HG03060 (cell line): ENCODE data around the gene PTPRA.
"Not testable (repeated sequence)": the region's sequence is repeated elsewhere in the genome, so short reads cannot be mapped to it uniquely, and the experiment has no call there.

Experiments used
- ATAC-seq: cut with Tn5 transposase; IDR thresholded peaks from one replicate; pipeline ENCODE4 v1.9.1; 2021; ENCODE audit warnings: low read depth, moderate number of reproducible peaks; ENCODE audit not compliant: unreplicated experiment

The PTPRA gene

DNA sequence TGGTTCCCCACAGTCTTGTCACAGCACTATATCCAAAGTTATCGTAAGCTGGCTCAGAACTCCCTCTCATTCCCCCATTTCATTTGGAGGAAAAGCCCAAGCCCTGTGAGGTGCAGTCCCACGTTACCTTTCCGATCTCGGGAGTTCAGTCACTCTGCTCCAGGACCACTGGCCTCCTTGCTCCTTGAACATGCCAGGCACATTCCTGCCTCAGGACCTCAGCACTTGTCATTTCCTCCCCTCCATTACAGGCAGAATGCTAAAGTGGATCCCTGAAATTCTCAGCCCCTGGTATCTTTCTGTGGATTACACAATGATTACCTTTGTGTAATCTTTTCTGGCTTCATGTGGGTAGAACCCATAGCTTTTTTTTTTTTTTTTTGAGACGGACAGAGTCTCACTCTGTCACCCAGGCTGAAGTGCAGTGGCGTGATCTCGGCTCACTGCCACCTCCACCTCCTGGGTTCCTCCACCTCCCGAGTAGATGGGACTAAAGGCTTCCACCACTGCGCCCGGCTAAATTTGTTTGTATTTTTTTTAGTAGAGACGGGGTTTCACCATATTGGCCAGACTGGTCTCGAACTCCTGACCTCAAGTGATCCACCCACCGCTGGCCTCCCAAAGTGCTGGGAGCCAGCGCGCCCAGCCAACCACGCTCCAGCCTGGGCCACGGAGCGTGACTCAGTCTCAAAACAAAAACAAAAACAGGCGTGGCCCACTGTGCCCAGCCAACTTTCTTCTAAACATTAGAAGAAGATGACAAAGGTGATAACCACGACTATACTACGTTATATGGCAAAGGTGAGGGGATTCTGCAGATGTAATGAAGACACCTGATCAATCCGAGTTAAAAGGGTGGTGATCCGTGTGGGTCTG lies 194.1 kb downstream of the PTPRA start:
- no peak for ATAC-seq

DNA sequence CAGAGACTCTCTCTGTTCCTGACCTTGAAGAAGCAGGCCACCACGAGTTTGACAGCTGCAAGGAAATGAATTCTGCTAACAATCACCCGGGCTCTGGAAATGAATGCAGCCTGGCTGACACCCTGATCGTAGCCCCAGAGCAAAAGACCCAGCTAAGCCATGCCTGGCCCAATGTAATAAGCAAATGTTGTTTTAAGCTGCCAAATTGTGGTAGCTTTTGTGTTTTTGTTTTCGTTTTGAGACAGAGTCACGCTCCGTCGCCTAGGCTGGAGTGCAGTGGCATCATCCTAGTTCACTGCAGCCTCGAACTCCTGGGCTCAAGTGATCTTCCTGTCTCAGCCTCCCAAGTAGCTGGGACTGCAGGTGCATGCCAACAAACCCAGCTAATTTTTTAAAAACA lies 194.8 kb downstream of the PTPRA start:
- ATAC-seq = no peak

DNA sequence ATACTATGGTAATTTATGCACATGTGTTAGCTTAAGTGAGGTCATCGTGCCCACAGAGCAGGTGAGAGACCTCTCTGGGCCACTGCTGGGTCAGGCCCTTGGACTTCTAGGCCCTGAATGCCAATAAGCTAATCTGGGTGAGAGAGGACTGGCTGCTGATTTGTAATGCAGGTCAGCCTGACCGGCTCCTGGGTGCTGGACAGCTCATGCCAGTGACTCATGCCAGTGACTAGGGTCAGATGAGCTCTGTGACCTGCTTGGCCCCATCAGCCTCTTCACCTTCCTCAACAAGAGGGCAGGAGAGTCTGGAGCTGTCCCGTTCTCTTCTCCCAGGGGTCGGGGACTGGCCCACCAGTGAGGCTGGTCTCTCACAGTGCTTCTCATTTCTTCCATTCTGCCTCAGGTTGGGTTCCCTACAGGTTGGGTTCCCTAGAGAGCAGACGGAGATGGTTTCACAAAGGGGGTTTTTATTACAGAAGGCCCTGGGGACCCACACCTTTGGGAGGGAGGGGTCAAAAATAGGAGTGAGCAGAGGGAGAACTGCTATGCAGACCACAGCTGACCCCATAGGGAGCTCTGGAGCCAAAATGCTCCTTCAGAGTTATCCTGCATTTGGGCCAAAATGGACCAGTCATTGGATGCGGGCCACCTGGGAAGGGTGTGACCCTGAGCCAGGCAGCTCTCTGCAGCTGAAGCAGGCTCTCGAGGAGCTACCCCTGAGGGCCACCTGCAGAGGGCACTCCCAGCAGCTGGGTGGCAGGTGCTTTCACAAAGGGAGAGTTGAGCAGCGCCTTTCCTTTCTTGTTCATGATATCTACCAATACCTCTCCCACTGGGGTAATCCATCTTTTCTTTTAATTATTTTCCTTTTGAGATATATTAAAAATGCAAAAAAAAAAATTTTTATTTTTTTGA lies 196.0 kb downstream of the PTPRA start:
- no peak for ATAC-seq

DNA sequence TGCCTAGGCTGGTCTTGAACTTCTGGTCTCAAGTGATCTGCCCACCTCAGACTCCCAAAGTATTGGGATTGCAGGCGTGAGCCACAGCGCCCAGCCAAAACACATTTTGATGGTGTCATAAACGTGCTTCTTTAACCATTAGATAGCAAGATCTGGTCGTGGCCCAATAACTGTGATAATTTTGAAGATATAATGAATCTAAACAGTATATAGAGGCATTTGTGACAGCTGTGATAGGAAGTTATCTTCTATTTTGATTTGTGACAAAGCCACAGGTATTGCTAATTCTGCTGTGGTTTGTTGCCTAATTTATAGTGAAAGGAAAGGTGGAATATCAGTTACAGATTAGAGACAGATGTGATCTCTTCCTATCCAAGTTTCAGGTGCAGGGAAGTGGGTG lies 197.4 kb downstream of the PTPRA start:
- no peak for ATAC-seq

DNA sequence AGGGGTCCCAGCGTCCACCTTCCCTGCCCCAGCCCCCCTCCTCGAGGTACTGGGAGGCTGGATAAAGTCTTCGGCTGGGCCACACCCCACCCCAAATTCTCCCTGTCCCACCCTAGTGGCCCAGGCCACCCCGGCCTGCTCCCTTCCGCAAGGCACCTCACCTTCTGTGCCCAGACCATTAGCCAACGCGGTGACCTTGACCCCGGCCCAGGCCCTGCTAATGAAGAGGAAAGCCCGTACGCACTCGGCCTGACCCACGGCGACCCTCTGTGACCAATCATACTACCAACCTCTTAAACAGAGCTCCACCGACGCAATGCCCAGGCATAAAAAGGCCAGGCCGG lies 198.0 kb downstream of the PTPRA start:
- no peak for ATAC-seq

DNA sequence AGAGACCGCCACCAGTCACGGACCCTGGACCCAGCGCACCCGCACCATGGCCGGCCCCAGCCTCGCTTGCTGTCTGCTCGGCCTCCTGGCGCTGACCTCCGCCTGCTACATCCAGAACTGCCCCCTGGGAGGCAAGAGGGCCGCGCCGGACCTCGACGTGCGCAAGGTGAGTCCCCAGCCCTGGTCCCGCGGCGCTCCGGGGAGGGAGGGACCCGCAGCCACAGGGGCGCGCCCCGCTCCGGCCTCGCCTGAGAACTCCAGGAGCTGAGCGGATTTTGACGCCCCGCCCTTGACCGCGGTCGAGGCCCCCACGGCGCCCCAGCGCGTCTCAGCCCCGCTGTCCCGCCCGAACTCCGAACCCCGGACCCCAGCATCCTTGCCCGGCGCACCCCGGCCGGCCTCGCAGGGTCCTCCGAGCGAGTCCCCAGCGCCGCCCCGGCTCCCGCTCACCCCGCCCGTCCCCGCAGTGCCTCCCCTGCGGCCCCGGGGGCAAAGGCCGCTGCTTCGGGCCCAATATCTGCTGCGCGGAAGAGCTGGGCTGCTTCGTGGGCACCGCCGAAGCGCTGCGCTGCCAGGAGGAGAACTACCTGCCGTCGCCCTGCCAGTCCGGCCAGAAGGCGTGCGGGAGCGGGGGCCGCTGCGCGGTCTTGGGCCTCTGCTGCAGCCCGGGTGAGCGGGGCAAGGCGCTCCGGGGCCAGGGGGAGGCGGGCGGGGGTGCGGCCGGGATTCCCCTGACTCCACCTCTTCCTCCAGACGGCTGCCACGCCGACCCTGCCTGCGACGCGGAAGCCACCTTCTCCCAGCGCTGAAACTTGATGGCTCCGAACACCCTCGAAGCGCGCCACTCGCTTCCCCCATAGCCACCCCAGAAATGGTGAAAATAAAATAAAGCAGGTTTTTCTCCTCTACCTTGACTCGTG lies 198.6 kb downstream of the PTPRA start, which contains the start of gene OXT:
TSS of gene OXT (plus strand) at position 11 of the 920 bp plus-strand sequence. CDS start at position 47, 36 bp downstream.
- no peak for ATAC-seq

DNA sequence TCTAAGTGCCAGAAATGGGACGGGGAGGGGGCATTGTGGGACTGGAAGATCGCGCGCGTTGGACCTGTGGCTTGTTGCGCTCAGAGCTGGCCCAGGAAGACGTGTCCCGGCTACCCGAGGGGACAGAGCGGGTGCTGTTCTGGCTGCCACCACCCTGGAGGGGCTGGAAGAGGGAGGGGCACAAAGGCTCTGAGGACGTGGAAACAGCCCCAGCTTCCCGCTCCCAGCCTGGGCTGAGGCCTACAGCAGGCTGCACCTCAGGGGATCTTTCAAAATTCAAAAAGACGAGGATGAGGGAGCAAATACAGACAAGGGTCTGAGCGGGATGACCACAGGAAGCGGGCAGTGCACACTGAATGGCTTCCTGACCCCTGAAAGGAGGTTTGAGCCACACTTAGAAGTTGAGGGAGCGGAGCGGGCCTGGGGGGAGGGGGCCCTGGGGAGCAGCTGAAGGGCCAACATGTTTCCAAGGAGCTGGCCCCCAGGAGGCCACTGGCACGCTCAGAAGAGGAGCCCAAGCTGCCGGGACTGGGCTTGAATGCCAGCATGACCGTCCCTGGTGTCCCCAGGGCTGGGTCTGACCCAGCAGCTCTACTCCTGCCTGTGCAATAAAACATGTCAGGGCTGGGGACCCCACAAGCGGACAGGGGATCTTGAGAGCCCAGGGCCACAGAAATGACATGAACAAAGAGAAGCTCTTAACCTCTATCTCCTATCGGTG lies 199.4 kb downstream of the PTPRA start:
- no peak for ATAC-seq

DNA sequence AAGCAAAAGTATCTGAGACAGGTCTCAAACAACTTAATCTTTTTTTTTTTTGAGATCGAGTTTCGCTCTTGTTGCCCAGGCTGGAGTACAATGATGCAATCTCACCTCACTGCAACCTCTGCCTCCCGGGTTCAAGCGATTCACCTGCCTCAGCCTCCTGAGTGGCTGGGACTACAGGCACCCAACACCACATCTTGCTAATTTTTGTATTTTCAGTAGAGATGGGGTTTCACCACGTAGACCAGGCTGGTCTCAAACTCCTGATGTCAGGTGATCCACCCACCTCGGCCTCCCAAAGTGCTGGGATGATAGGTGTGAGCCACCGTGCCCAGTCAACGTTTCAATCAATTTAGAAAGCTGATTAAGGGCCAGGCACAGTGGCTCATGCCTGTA lies 200.0 kb downstream of the PTPRA start:
- ATAC-seq = not testable (repeated sequence)

DNA sequence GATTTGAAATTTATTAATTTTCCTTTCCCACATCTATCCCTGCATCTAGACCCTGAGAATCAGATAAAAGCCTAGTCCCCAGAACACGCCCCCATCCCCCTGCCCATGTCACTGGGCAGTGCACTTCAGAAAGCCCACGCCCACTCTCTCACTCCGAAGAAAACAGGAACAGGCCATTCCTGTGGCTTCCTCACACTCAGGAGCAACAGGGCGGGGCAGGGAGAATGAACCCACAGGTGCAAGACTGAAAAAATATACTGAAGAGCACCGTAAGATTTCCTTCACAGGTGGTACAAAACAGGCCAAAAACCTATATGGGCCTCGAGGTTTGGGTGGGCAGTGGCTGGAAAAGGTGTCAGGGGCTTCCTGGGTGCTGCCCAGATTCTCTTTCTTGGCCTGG lies 201.5 kb downstream of the PTPRA start:
- ATAC-seq = no peak

DNA sequence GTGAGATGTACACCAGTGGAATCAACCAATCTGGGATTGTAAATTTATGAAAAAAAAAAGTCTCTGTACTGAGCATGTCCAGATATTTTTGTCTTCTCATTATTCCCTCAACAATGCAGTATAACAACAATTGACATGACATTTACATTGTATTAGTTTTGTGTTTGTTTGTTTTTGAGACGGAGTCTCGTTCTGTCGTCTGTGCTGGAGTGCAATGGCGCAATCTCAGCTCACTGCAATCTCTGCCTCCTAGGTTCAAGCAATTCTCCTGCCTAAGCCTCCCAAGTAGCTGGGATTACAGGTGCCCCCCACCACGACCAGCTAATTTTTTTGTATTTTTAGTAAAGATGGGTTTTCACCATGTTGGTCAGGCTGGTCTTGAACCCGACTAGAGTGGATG lies 202.0 kb downstream of the PTPRA start:
- not testable (repeated sequence) for ATAC-seq

DNA sequence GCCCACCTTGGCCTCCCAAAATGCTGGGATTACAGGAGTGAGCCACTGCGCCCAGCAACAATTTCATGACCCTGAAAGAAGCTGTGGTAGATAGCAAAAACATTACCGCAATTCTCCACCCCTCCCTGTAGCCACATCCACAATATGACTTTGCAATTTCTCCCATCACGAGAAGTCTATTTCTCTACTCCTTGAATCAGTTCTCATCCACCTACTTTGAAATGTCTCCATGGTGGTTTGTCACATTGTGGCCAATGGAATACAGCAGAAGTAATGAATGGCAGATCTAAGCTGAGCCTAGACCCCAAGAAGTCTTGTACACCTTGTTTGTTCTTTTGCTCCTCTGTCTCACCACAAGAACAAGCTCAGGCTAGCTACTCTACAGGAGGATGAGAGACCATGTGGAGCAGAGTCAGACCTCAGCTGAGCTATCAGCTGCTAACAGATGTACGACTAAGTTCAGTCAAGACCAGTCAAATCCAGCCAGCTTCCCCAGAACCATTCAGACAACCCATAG lies 204.4 kb downstream of the PTPRA start:
- no peak for ATAC-seq

DNA sequence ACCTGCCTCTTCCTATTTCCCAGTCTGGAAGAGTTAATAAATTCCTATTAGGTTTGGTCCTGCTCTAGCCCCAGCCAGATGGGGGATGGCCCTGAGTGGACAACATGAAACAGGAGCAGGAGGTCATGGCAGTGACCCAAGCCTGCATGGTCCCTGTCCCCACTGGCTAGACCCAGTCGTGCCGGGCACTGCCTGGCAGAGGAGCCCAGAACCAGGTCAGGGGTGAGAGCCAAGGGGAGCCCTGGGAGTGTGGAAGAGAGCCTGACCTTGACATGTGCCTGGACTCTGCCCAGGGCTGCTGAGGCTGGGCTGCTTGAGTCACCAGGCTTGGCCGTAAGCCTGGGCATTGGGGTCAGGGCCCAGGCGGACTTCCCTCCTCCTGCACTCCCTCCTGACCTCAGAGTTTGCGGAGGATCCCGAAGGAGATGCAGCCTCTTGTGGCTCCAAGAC lies 207.7 kb downstream of the PTPRA start:
- ATAC-seq = no peak

DNA sequence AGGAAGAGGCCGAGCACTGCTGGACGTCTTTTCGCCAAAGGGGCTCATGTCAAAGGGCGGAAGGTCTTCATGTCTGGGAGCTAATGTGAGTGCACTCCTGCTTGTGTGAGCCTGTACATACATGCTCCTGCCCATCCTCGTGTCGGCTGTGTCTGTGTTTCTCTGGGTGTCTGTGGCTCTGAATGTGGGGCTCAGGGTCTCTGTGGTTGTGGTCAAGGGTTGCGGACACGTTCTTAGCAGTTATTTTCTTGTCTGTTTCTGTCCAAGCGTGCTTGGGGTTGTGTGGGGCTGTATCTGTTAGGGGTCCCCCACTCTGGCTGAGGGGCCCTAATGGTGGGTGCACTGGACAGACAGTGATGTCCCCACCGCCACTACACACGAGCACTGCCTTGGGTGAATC lies 208.4 kb downstream of the PTPRA start:
- ATAC-seq = no peak

DNA sequence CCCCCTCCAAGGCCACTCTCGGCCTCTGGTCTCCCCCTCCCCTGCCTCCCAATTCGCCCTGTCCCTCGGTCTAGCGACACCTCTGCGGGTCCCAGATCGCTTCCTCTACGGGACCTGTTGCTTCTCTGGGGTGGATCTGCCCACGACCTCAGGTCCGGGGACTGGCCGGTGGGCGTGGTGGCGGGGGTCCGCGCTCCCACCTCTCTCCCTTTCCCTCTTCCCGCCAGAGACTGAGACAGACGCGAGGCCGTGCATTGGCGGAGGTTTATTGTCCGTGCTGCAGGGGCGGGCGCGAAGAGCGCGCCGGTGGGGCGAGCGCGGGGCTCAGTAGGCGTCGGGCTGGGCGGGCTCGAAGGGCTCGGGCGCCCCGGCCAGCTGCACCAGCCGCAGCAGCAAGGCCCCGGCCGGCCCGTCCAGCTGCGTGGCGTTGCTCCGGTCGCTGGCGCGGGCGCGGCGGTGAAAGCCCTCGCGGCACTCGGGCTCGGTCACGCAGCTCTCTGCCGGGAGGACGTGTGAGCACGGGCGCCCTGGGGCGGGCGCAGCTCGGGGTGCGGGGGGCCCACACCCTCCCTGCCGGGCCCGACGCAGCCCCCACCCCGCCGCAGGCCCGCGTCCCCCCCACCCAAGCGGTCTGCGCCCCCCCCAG lies 209.1 kb downstream of the PTPRA start:
- no peak for ATAC-seq

DNA sequence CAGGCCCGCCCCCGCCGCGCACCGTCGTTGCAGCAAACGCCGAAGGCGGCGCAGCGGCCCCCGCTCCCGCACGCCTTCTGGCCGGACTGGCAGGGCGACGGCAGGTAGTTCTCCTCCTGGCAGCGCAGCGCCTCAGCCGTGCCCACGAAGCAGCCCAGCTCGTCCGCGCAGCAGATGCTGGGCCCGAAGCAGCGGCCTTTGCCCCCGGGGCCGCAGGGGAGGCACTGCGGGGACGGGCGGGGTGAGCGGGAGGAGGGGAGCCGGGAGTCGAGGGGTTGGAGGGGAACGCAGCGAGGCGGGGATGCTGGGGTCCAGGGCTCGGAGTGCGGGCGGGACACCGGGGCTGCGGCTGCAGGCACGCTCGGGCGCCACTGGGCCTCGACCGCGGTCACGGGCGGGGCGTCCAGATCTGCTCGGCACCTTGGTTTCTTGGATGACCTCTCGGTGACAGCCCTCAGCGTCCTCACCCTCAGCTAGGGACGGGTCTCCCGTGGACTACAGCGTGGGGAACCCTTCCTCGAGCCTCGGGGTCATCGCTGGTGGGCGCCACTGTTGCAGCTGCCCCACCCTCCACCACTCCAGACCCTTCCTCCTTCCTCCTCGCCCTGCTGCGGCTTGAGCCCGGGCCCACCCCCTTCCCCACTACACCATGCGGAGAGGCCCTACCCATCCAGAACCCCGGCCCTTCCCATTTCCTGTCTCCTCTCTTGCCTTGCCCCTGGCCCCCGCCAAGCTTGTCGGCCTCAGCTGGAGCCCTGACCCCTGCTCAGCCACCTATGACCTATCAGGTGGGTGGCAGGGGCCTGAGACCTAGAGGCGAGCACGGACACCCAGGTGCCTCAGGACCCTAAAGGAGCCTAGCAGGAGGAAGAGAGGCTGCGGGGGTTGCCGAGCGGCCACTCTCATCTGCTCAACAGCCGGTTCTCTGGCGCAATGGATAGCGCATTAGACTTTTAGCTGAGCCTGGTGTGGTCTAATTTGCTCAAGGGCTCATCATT lies 210.0 kb downstream of the PTPRA start:
- ATAC-seq = no peak

DNA sequence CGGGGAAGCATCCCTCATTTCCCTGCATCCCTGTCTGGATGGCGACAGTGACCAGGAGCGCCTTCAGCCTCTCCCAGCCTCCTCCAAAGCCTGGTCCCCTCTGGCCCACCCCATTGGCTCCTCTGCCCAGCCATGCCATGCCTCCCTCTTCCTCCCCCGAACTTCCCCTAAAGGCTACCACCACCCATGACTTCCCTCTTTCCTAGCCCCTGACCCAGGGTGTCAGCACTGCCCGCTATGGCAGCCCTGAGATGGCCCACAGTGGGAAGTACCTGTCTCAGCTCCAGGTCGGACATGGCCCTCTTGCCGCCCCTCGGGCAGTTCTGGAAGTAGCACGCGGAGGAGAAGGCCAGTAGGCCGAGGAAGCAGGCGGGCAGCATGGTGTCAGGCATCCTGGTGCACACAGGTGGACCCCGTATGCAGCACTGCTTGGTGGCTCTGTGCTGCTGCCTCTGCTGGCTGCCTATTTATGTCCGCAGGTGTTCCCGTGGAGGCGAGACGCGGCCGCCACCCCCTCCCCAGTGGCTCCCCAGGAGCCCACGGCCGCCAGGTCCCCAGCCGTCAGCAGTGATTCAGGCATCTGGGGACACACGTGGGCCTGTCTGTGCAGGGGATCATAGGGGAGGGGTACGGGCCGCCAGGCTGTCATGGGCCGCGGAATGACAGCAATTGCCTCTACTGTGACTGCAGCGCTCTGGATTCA lies 211.2 kb downstream of the PTPRA start, which contains the start of gene AVP:
TSS of gene AVP (minus strand) at position 442 of the 703 bp plus-strand sequence. CDS start at position 392, 50 bp downstream.
- ATAC-seq = no peak

DNA sequence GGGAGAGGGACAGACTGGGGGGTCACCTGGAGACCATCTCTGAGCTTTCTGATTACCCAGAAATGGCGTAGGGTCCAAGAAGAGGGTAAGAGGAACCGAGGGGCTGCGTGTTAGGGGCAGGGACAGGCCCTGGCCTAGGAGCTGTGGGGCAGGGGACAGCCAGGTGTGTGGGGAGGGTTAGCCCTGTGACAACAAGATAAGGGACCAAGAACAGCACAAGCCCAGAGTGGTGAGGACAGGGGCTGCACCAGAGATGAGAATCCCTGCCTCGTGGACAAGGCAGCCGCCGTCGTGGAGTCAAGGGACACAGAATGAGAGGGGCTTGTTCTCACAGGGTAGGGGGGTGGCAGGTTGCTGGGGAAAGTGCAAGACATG lies 211.7 kb downstream of the PTPRA start:
- no peak for ATAC-seq
